Activated CD8-positive, alpha-beta T cell treated with anti-CD3 and anti-CD28 coated beads for 36 hours (primary cell): ENCODE data around the gene BLOC1S6. TPM values are rescaled to one million over a fixed set of nuclear protein-coding genes. Genes with fewer than 3 reads are reported as not detected.

Experiments
- ATAC-seq: fragments of 200-7000 bp; cut with Tn5 transposase; one replicate; pipeline ENCODE4 v1.10.0; 2021; ENCODE audit warnings: mild to moderate bottlenecking, moderate library complexity
- CTCF ChIA-PET: fragments of 350-600 bp; sonication (Branson Sonifier 250); formaldehyde crosslinking; loops from one replicate; lab custom pipeline; 2021; ENCODE audit warnings: antibody characterized with exemption; lab: Charles Lee
- POLR2A ChIA-PET: fragments of 350-600 bp; sonication (Branson Sonifier 250); formaldehyde crosslinking; loops from one replicate; lab custom pipeline; 2021; ENCODE audit warnings: antibody characterized with exemption; lab: Charles Lee
- DNase-seq: peaks from one replicate; pipeline ENCODE4 v3.0.0-alpha.2; 2020
- H3K27ac Mint-ChIP-seq: one replicate; pipeline ENCODE4 v1.8.0; 2021; ENCODE audit warnings: mild to moderate bottlenecking, mixed read lengths
- H3K27me3 Mint-ChIP-seq: one replicate; pipeline ENCODE4 v1.8.0; 2021; ENCODE audit warnings: mixed read lengths
- H3K36me3 Mint-ChIP-seq: one replicate; pipeline ENCODE4 v1.8.0; 2021; ENCODE audit warnings: low read depth, mixed read lengths
- H3K4me1 Mint-ChIP-seq: one replicate; pipeline ENCODE4 v1.8.0; 2021; ENCODE audit warnings: low read depth, mixed read lengths
- H3K4me3 Mint-ChIP-seq: one replicate; pipeline ENCODE4 v1.8.0; 2021; ENCODE audit warnings: mild to moderate bottlenecking, moderate library complexity, mixed read lengths
- H3K9me3 Mint-ChIP-seq: one replicate; pipeline ENCODE4 v1.8.0; 2021; ENCODE audit warnings: mixed read lengths
- intact Hi-C: fragments of 100-400 bp; cut with micrococcal nuclease; formaldehyde crosslinking; loops from one replicate; pipeline ENCODE4 v1.10.0; 2022
- total RNA-seq, 2 experiments: library from RNA; stranded (reverse); gene quantifications; one replicate each; pipeline ENCODE4 v1.2.3, GENCODE V29; 2021
- TF ChIP-seq, protein P1 (sequence below): fragments of 200-600 bp; IDR thresholded peaks from one replicate; pipeline ENCODE4 v1.8.0; 2022; ENCODE audit warnings: antibody characterized with exemption, mild to moderate bottlenecking

BLOC1S6 gene
- total RNA-seq, 2 experiments from 2014 or later = 43.3 to 46.9 TPM

DNA sequence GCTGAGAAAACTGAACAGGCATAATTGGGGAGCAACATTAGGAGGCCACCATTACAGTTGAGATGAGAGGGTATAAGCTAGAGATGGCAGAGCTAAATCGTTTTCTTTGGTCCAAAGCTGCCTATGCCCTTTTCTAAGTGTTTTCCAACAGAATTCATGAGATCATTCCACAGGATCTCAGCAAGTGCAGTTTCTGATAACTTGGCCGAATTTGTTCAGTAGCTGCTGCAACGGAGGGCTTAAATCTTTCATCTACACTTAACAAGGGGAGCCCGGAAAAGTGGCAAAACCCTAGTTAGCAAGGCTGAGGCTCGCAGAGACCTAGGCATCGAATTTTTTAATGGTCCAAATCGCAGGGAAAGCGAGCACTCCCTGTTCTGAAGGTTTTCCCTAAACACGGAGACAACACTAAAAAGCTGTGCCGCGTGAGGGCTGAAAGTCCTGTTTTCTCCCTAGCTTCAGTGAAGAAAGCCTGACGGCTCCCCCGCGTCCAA, 531 bp upstream of the BLOC1S6 start:
- Mint-ChIP-seq H3K36me3 (peaks cover 5% of the 10 kb centered on the region), H3K27me3 (no peaks in the 10 kb centered on the region), H3K4me3 (peak overlapping the region; percentile 99), H3K9me3 (no peaks in the 10 kb centered on the region), H3K4me1 (peaks cover 35% of the 10 kb centered on the region), H3K27ac (peak overlapping the region; percentile 100)
- DNase-seq = no peak
- intact Hi-C loops = no loop called here
- ChIA-PET CTCF (interaction anchor here (0.8 to 5.8 kb wide), 12 partner anchors 14 to 384 kb away, joined by 3 to 60 read pairs (median 4); partner anchors contain the start of gene SQOR), POLR2A (interaction anchor here (0.6 to 2.2 kb wide), 19 partner anchors 12 to 387 kb away, joined by 3 to 19 read pairs (median 5); partner anchors contain the start of gene SQOR)
- ATAC-seq = peak; percentile 1
- TF ChIP-seq, protein P1, sequence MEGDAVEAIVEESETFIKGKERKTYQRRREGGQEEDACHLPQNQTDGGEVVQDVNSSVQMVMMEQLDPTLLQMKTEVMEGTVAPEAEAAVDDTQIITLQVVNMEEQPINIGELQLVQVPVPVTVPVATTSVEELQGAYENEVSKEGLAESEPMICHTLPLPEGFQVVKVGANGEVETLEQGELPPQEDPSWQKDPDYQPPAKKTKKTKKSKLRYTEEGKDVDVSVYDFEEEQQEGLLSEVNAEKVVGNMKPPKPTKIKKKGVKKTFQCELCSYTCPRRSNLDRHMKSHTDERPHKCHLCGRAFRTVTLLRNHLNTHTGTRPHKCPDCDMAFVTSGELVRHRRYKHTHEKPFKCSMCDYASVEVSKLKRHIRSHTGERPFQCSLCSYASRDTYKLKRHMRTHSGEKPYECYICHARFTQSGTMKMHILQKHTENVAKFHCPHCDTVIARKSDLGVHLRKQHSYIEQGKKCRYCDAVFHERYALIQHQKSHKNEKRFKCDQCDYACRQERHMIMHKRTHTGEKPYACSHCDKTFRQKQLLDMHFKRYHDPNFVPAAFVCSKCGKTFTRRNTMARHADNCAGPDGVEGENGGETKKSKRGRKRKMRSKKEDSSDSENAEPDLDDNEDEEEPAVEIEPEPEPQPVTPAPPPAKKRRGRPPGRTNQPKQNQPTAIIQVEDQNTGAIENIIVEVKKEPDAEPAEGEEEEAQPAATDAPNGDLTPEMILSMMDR = no peak

DNA sequence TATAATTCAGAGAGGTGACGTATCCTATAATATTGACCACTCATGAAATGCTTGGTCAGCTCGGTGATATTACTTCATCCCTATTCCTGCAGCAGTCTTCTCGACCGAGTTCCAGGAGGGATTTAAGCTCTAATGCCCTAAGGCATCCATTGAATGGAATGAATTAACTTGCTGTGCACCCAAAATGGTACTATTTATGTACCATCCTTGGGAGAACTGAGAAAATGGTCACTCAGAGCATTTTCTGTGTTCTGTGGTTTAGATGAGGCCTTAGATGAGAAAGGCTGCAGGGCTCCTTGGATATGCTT, 638 bp downstream of the BLOC1S6 start:
- Mint-ChIP-seq H3K4me3 (peak overlapping the region; percentile 99), H3K9me3 (no peaks in the 10 kb centered on the region), H3K27ac (peak overlapping the region; percentile 100), H3K27me3 (no peaks in the 10 kb centered on the region), H3K4me1 (peaks cover 45% of the 10 kb centered on the region), H3K36me3 (peaks cover 12% of the 10 kb centered on the region)
- TF ChIP-seq, protein P1 = no peak
- DNase-seq = no peak
- POLR2A ChIA-PET = interaction anchor here (0.6 to 2.2 kb wide), 14 partner anchors 15 to 602 kb away, joined by 3 to 19 read pairs (median 6); partner anchors contain the start of gene SQOR
- intact Hi-C loops = no loop called here
- CTCF ChIA-PET = interaction anchor here (0.7 to 5.8 kb wide), 9 partner anchors 12 to 189 kb away, joined by 3 to 60 read pairs (median 4); partner anchors contain the start of gene SQOR
- no peak for ATAC-seq

DNA sequence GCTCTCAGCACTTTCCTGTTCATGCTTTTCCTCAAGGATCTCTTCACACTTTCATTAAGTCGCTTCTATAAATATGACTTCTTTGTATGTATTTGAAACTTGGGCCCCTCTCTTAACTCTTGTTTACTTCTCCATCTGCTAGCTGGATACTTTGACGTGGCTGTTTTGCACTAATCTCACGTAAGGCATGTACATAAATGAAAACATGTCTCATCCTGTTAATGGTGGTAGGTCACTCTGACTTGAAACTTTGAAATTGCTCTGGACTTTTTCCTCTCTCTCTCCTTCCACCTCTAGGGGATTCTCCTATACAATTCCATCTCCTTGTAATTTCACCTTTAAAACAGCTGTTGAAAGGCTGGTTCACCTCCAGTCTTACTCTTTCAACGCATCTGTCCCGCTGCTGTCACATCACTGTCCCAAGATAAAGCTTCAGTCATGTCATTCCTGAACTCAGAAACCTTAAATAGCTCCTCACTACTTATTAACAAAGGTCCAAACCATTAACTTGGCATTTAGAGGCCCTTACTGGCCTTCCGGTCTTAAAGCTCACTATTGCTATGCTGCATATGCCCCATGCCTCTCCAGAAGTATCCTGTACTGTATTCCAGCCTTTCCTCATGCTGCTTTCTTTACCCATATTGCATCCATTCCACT, 1.2 kb downstream of the BLOC1S6 start:
- TF ChIP-seq, protein P1 = no peak
- no peaks in the 10 kb centered on the region for H3K27me3 Mint-ChIP-seq
- ChIA-PET CTCF (interaction anchor here (0.7 to 5.8 kb wide), 7 partner anchors 9 to 187 kb away, joined by 3 to 60 read pairs (median 4); no protein-coding TSS in a partner anchor), POLR2A (interaction anchor here (0.6 to 2.2 kb wide), 11 partner anchors 15 to 601 kb away, joined by 3 to 19 read pairs (median 6); partner anchors contain the start of gene SQOR)
- H3K27ac Mint-ChIP-seq = peak overlapping the region; percentile 100
- H3K4me1 Mint-ChIP-seq = peaks cover 46% of the 10 kb centered on the region
- H3K9me3 Mint-ChIP-seq = no peaks in the 10 kb centered on the region
- intact Hi-C loops = no loop called here
- peaks cover 14% of the 10 kb centered on the region for H3K36me3 Mint-ChIP-seq
- H3K4me3 Mint-ChIP-seq = peak overlapping the region; percentile 99
- no peak for ATAC-seq
- no peak for DNase-seq

DNA sequence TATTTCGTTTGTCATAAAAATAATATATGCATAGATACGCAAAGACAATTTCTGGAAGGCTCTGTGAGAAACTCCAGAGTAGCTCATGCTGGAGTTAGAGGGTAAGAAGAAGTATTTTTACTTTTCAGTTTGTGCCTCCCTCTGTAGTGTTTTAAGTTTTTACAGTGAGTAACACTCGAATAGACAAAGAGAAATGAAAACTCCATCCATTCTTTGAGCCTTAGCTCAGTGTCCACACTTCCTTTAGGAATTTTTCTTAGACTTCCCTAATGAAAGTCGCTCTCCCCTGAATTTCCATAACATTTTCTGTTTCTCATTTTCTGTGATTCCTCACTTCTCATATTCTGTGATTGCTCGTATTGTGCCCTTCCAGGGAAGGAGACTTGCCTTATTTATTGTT, 2.1 kb downstream of the BLOC1S6 start:
- ATAC-seq (no peak), DNase-seq (no peak)
- TF ChIP-seq, protein P1 = no peak
- POLR2A ChIA-PET = no interaction called here
- H3K27ac Mint-ChIP-seq = no peak overlapping the region
- H3K4me3 Mint-ChIP-seq = peak overlapping the region; percentile 99
- intact Hi-C loops = no loop called here
- CTCF ChIA-PET = interaction anchor here (0.7 to 5.8 kb wide), 5 partner anchors 8 to 188 kb away, joined by 4 to 60 read pairs (median 4); no protein-coding TSS in a partner anchor
- H3K9me3 Mint-ChIP-seq = no peaks in the 10 kb centered on the region
- H3K27me3 Mint-ChIP-seq = no peaks in the 10 kb centered on the region
- H3K36me3 Mint-ChIP-seq = peaks cover 17% of the 10 kb centered on the region
- H3K4me1 Mint-ChIP-seq = peaks cover 45% of the 10 kb centered on the region

DNA sequence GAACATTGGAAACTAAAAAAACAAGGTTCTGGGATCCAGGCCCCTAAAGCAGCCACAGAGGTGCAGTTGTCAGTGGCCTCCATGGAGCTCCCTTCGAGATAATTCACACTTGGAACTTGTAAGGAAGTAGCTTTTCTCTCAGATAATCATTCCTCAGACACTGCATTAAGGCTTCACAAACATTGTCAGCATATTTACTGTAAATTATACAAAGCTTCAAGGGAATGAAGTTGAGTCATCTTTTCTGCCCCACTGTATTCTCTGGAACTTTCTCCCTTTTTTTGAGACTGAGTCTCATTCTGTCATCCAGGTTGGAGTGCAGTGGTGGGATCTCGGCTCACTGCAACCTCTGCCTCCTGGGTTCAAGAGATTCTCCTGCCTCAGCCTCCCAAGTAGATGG, 7.1 kb downstream of the BLOC1S6 start:
- ATAC-seq = no peak

More for the DNA sequence above, 7.1 kb downstream of the BLOC1S6 start:
- Mint-ChIP-seq H3K9me3 (no peaks in the 10 kb centered on the region), H3K4me1 (peaks cover 23% of the 10 kb centered on the region), H3K27ac (no peak overlapping the region), H3K27me3 (no peaks in the 10 kb centered on the region), H3K4me3 (no peak overlapping the region), H3K36me3 (peaks cover 41% of the 10 kb centered on the region)
- TF ChIP-seq, protein P1 = no peak
- no peak for DNase-seq
- CTCF ChIA-PET = interaction anchor here (1.2 to 3.8 kb wide), 7 partner anchors 19 to 476 kb away, joined by 3 to 24 read pairs (median 4); no protein-coding TSS in a partner anchor
- intact Hi-C loops = no loop called here
- POLR2A ChIA-PET = interaction anchor here (0.6 to 0.7 kb wide), 2 partner anchors 9 to 1945 kb away, joined by 3 read pairs; no protein-coding TSS in a partner anchor
